ENCODE data around the gene ARHGEF17.

The ARHGEF17 gene

GRCh38 chr11:73414977-73415651, 107.0 kb downstream of the ARHGEF17 start:
- no peak for DNase-seq

GRCh38 chr11:73415854-73416615, 108.0 kb downstream of the ARHGEF17 start:
- no peak for DNase-seq

- DNase-seq: no peak
These were observed 108.7 kb downstream of the ARHGEF17 start for GRCh38 chr11:73416786-73417185.

All from NCI-H146 (cell line).